Hepatic stellate cell (primary cell): ENCODE results near the gene RALY.

Experiments used
- DNase-seq: peaks from one replicate; pipeline ENCODE4 v3.0.0; 2011; ENCODE audit warnings: low spot score

The RALY gene

GRCh38 chr20:34047010-34047687, 53.4 kb downstream of the RALY start:
- DNase-seq = no peak

DNA sequence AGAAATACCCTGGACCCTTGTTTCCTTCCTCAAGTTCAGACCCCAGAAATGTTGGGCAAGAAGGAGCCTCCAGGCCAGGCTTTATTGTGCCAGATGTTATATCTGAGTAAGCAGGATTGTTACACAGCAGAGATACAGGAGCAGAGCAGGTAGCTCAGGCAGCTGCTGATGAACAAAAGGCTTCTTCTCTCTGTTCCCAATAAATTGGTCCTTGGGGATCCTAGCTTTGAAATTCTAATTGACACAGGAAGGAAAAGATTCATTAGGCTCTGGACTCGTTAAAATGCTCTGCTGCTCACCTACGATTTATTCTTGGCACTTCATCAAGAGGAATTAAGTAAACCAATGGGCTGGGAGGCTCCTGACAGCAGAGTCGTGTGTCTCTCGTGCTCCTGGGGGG, 54.2 kb downstream of the RALY start:
- DNase-seq = no peak

GRCh38 chr20:34049389-34049788, 55.7 kb downstream of the RALY start:
- no peak for DNase-seq

DNA sequence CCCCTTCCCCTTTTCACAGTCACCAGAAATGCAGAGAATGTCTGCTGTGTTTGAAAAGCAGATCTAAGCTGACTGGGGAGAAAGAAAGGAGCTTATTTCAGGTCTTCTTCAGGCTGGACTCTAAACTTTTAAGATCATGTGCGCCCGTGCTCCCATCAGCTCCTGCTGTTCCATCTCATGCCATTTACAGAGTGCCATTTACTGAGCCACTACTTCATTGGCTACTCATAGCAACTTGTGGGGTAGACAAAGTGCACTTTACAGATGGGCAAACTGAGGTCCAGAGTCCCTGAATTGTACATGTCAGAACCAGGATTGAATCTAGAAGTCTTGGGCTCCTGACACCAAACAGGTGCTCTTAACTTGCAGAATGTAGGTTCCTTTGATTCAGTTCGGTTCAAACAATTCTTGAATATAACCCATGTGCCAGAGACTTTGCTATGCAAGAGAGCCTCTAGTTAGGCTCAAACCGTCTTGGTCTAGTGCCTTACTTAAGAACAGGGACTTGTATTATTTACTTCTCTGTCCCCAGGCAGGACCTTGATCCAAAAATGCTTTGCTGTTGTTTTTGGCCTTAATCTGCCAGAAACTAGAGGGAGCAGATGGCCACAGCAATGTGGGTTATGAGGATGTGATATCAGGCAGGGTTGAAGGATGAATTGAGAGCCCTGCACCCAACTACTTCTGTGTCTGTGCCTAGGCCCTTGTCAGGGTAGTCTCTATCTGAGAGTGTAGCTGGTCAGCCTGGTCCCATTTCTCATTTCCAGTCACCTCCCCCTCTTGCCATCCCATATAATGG, 56.4 kb downstream of the RALY start:
- DNase-seq = no peak

GRCh38 chr20:34052414-34052813, 58.7 kb downstream of the RALY start:
- DNase-seq = no peak

DNA sequence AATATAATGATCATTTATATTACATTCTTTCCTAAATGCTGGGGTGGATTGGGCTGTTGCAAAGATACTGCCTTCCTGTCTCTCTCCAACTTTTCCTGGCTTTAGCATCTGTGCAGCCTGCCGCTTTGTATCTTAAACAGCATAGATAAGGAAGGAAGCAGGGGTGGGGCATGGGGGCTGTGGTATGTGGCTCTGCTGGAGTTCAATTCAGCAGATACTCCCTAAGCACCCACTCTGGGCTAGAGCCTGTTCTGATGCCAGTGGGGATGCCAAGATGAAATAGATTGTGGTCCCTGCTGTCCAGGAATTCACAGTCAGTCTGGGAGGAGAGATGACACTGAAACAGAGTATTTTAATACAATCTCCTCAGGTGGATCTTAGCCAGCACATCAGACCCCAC, 61.6 kb downstream of the RALY start:
- no peak for DNase-seq

DNA sequence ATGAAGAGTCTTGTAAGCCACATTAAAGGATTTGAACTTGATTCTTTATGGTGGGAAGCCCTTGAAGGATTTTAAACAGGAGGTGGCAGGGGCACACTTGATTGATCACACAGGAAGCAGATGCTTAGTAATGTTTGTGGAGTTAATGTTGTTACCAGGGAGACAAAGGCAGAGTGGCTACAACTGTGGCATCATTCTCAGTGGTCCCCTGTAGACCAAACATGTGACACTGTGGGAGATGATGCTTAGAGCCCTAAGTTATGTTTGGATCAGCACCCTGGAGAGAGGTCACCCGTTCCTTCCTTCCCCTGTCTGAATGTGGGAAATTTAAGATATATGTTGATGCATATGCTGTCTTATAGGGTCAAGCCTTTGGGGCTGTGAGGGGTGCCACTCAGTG, 65.1 kb downstream of the RALY start:
- no peak for DNase-seq

DNA sequence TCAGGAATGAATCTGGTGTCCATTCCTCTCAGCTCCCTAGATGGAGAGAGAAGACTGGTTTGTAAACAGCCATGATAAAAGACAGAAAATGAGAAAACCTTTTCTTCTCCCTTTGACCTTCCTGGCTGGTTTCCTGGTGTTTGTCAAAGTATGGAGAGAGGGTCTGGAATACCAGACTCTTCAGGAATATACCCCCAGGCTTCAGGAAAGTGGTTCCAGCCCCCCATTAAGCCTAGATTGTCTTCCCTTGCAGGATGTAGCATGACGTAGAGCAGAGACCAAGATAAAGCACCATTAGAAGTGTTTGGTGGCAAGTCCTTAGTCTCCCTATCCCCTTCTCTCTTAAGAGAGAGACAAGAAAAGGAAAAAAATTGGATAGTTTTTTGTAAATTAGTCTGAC, 67.3 kb downstream of the RALY start:
- no peak for DNase-seq

GRCh38 chr20:34061695-34062094, 68.0 kb downstream of the RALY start:
- DNase-seq = no peak

DNA sequence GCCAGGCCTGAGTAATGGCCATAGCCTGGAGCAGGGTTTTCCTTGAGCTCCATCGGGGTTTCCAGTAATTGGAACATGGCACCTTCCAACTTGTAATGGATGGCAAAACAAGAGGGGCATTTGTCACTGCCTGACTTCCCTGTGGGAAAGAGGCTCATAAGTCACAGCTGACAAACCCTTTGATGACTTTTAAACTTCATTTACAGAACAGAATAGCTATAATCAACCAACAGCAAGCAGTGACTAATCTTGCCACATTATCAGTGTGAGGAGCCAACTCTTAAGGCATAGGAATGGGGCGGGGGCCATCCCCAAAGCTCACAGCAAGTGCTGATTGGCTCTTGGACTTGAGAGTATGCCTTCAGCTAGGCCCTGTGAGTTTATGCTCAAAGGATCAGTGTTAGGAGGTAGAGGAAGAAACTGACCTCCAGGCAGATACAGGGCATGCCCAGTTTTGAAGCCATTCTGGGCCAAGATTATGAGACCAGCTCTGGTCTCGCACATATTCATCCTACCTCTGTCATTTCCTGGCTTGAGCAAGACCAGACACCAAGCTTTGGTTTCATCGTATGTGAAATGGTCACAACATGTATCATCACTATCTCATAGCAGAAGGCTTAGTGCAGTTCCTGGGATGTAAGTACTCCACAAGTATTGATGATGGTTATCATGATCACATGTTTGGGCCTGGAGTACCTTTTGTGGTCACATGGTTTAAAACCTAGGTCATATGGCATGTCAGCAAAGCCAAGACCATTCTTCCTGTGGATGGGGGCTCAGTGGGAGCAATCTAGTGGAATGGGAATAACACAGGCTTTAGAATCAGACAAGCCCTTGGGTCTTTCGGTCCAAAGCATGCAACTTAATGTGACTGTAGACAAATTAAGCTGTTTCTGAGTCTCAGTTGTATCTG, 69.1 kb downstream of the RALY start:
- DNase-seq = no peak

DNA sequence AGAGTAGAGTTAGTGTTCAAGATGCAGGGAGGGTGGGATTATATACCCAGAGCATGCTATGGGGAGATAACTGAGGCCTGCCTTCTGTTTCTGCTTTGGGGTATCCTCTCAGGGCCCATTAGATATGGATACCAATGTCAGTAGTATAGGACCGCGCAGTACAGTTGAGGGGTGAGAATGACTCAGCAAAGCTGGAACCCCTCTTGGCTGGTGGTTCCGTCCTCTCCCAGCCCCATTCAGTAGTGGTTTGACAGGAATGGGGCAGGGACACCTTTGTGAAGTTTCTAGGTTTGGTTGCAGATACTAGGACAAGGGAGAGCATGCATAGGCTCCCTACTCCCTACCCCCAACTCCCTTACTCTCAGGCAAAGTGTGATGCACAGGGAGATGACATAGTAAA, 70.6 kb downstream of the RALY start:
- no peak for DNase-seq

DNA sequence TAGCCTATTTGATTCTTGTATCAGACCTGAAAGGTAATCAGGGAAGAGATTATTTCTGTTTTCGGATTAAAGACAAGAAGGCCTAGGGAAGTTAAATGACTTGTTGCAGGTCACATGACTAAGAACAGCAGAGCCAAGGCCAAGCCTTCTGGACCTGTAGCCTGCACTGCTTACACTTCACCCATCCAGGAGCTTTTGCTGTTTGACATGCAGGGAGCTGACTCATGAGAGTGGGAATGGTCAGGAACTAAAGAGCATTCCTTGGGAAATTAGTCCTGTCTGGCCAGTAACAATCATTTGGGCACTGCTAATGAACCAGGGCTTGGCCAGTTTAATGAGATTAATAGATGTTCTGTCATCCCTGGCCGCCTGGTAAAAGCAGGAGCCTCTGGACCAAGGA, 71.5 kb downstream of the RALY start:
- peak; percentile 69 for DNase-seq

DNA sequence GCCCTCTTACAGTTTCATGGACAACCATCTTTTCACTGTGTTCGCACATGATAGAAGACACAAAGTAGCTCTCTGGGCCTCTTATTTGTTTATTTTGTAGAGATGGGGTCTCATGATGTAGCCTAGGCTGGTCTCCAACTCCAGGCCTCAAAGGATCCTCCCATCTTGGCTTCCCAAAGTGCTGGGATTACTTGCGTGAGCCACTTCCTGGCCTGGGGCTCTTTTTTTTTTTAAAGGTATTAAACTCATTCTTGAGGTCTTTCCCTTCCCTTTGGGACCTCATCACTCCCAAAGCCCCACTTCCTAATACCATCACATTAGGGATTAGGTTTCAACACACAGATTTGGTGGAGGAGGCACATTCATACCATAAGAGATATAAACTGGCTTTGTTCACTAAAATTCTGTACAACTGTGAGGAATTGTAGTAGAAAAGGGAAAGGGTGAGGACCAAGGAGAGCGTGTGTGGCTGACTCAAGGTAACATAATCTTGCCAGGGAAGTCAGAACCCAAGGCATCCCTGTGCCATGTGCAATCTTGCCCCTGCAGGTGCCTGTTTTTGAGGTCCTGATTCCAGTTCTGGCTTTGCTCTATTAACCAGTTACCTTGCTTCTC, 72.9 kb downstream of the RALY start:
- DNase-seq = no peak

- no peak for DNase-seq
These were observed 74.3 kb downstream of the RALY start for GRCh38 chr20:34068001-34068400.

DNA sequence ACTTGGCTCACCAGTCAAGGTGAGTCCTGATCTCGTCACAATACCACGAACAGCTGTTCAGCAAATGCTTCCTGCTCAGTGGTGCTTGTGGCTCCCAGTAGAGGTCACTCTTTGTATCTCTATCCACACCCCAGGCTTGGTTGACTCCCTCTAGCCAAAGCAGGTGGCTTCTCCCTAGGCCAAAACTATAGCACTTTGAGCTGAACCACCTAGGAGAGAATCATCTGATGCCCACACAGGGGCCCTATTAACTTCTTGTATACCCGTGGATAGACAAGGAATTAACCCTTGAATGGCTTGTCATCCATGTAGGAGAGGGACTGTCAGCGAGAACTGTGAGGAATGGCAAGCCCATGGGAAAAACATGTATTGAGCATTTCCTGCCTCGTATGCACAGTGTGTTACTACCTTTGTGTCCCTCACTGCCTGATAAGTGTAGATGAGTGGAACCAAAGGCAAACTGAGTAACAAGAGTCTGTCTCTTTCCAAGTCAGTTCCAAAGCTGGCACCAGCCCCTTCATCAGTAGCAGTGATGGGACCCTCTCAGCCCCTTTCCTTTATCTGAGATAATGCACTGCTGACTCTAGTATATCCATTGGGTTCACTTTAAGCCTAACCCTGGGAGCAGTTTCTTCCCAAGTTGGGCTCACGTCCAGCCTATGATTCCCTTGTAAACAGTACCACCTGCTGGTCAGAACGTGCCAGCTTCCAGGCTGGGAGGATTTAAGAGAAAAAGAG, 75.8 kb downstream of the RALY start:
- DNase-seq = peak; percentile 74

GRCh38 chr20:34070079-34070439, 76.3 kb downstream of the RALY start:
- no peak for DNase-seq

DNA sequence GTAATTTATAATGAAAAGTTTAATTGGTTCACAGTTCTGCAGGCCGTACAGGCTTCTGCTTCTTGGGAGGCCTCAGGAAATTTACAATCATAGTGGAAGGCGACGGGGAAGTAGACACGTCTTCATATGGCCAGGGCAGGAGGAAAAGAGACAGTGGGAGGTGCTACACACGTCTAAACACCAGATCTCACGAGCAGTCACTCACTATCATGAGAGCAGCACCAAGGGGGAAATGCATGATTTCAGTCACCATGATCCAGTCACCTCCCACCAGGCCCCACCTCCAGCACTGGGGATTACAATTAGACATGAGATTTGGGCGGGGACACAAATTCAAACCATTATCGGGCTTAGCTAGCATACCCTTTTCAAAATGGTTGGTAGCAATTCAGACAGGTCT, 77.1 kb downstream of the RALY start:
- DNase-seq = no peak

DNA sequence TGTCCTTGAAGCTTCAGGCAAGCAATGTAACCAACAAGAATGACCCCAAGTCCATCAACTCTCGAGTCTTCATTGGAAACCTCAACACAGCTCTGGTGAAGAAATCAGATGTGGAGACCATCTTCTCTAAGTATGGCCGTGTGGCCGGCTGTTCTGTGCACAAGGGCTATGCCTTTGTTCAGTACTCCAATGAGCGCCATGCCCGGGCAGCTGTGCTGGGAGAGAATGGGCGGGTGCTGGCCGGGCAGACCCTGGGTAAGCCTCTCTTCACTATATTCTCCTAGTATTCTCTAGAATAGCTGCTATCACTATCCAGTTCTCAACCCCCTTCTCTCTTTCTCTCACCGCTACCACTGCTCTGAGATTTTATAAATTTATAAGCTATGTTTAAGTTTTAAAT, 78.4 kb downstream of the RALY start:
- no peak for DNase-seq

GRCh38 chr20:34072778-34073177, 79.1 kb downstream of the RALY start:
- no peak for DNase-seq

GRCh38 chr20:34074101-34074760, 80.5 kb downstream of the RALY start:
- DNase-seq = no peak

GRCh38 chr20:34075647-34076046, 81.9 kb downstream of the RALY start:
- DNase-seq = no peak
